22Rv1 (cell line): Measurements from ENCODE around the gene MAML1.
"Not testable (repeated sequence)": the region's sequence is repeated elsewhere in the genome, so short reads cannot be mapped to it uniquely, and the experiment has no call there.

Source experiments
- H3K27ac ChIP-seq: fragments of 450-650 bp; 2 replicates; pipeline ENCODE4 v1.5.1; 2017
- ZFX ChIP-seq: fragments of 450-650 bp; IDR thresholded peaks from 2 replicates; pipeline ENCODE4 v1.6.1; 2017; ENCODE audit warnings: antibody characterized with exemption, borderline replicate concordance
- TF ChIP-seq, protein P1 (sequence below): fragments of 450-650 bp; IDR thresholded peaks from 2 replicates; pipeline ENCODE4 v1.5.1; 2017; ENCODE audit warnings: mild to moderate bottlenecking

The MAML1 gene

DNA sequence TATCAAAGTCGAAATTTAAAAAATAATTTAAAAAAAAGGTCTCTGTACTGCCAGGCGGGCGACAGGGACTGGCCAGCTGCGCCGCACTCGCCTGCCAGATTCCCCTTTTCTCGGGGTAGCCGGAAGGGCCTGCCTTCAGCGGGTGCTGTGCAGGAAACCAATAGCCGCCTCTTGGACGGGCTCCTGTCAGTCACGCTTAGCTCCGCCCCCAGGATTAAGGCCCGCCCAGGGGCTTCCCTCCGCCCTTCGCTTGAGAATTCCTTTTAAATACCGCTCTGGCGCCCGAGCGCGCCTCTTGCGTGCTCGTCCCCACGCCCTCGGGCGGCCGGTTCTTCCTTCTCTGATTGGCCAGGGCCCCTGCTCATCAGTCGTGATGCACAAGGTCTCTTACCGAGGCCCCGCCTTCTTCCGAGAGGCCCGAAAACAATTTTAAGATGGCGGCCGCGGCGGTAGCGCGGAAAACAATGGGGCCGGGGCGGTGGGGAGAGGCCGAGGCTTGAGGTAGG, at the start of gene MAML1:
TSS of gene MAML1 (plus strand) at position 411 of the 506 bp plus-strand sequence. CDS start 291 bp downstream, outside the sequence.
- no peak for TF ChIP-seq ZFX
- TF ChIP-seq, protein P1, sequence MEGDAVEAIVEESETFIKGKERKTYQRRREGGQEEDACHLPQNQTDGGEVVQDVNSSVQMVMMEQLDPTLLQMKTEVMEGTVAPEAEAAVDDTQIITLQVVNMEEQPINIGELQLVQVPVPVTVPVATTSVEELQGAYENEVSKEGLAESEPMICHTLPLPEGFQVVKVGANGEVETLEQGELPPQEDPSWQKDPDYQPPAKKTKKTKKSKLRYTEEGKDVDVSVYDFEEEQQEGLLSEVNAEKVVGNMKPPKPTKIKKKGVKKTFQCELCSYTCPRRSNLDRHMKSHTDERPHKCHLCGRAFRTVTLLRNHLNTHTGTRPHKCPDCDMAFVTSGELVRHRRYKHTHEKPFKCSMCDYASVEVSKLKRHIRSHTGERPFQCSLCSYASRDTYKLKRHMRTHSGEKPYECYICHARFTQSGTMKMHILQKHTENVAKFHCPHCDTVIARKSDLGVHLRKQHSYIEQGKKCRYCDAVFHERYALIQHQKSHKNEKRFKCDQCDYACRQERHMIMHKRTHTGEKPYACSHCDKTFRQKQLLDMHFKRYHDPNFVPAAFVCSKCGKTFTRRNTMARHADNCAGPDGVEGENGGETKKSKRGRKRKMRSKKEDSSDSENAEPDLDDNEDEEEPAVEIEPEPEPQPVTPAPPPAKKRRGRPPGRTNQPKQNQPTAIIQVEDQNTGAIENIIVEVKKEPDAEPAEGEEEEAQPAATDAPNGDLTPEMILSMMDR, result no peak
- peak within 1 kb of the TSS; percentile 84 for H3K27ac ChIP-seq

DNA sequence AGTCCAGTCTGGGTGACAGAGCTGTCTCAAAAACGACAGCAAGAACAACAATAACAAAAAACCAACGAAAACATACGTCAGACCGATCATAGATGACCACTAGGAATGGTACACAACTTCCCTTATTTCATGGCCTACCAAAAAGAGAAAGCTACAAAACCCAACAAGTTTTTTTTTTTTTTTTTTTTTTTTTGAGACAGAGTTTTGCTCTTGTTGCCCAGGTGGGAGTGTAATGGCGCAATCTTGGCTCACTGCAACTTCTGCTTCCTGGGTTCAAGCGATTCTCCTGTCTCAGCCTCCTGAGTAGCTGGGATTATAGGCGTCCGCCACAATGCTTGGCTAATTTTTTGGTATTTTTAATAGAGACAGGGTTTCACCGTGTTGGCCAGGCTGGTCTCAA, 43.4 kb upstream of the MAML1 start:
- H3K27ac ChIP-seq, result not testable (repeated sequence)

DNA sequence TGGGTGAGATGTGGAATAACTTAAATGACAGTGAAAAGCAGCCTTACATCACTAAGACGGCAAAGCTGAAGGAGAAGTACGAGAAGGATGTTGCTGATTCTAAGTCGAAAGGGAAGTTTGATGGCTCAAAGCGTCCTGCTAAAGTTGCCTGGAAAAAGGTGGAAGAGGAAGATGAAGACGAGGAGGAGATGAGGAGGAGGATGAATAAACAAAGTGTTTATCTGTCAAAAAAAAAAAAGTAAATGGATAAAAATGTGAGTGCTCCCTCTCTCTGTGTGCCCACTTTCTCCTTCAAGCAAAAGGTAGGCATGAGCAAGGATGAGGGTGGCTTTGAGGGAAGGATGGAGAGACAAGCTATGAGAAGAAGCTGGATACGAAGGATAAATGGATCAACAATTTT, 38.1 kb upstream of the MAML1 start:
- no peak overlapping the region for H3K27ac ChIP-seq
- TF ChIP-seq ZFX, result no peak
- TF ChIP-seq, protein P1, result no peak

DNA sequence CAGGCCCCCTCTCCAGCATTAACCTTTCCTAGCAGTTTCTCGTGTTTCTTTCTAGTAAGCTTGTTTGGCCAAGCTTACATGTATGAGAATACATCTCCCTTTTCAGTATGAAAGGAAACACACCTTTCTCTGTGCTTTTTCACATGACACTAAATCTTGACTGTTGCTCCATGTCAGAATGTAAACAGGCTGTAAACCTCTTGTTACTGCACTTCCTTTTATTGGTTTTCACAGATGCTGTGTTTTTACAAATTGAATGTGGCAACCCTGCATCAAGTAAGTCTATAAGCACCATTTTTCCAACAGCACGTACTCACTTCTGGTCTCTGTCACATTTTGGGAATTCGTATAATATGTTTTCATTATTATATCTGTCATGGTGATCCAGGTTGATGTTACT, 36.0 kb upstream of the MAML1 start:
- H3K27ac ChIP-seq, result peak overlapping the region; percentile 95
- no peak for TF ChIP-seq ZFX
- TF ChIP-seq, protein P1, result no peak

DNA sequence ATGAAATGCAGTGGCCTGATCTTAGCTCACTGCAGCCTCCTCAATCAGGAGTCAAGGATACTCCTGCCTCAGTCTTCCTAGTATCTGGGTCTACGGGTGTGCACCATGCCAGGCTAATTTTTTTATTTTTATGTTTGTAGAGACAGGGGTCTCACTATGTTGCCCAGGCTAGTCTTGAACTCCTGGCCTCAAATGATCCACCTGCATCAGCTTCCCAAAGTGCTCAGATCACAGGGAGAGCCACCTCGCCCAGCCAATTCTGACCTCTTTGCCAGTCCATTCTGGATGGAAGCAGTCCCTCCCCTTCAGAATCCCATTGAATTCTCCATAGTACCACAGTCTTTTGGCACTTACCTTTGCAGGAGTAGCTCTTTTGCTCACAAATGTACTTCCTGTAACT, 35.5 kb upstream of the MAML1 start:
- TF ChIP-seq ZFX, result no peak
- TF ChIP-seq, protein P1, result no peak
- H3K27ac ChIP-seq, result peak overlapping the region; percentile 95

- peak overlapping the region; percentile 95 for H3K27ac ChIP-seq
These were observed 35.1 kb upstream of the MAML1 start for GRCh38 chr5:179697543-179697942.

GRCh38 chr5:179697993-179698934, 34.4 kb upstream of the MAML1 start:
- peak overlapping the region; percentile 95 for H3K27ac ChIP-seq
- TF ChIP-seq, protein P1, result no peak
- TF ChIP-seq ZFX, result no peak

DNA sequence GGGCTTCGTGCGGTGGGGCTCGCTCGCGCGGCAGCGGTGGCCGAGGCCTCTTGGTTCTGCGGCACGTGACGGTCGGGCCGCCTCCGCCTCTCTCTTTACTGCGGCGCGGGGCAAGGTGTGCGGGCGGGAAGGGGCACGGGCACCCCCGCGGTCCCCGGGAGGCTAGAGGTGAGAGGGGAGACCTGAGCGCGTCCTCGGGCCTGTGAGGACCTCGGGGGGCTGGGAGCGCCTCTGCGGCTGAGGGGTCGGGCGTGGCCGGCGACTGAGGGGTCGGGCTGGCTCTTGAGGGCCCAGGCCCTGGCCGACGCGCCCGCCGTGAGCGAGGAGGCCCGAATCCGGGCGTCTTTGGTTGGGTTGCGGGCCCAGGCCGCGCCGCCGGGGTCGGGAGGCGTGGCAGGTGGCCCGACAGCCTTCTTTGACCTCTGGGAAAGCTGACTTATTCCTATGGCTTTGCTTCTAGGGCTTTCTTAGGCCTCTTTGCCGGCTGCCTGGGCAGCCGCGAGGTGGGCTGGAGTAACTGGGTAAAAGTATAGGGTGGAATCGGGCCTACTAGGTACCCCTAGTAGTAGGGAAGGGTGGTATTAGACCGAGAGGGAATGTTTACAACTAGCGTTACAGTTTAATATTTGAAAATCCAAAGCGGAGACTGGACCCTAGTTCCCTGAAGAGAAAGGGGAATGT, 33.5 kb upstream of the MAML1 start, which contains the start of gene CANX:
TSS of gene CANX (plus strand) at position 33 of the 681 bp plus-strand sequence. CDS start 6,715 bp downstream, outside the sequence.
- H3K27ac ChIP-seq, result peak within 1 kb of the TSS; percentile 95
- no peak for TF ChIP-seq ZFX
- TF ChIP-seq, protein P1, result no peak
